ENCODE results near the gene TLL1.

The TLL1 gene

DNA sequence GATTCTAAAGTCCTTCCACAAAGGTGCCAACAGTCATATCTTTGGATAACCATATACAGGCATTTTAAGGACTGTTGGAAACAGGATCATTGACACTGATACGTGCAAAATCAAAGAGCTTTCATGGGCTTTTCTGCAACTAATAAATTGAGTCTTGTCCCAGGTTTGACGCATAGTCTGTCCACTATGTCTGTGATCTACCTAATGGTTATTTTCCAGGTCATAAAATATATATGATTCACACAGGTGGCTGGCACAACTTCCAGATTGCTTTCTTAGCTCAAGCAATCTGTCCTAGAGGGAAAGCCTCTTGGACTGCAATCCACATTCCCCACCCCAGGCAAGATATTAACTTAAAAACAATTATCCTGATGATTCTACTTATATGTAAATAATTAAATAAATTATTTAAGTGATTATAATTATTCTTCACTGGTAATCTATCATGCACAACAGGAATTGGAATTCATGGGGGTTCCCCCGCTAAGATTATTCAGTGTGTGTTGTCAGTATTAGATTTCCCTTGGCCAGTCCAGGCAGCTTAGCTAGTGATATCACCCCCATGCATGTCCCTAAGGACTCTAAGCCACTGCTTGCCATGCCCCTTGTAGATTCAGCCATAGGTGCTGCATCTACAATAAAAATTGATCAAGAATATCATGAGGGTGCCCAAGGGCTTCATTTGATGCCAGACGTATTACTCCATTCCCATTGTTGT lies 97.8 kb downstream of the TLL1 start:
- no peak overlapping the region for H3K27ac ChIP-seq (ENCODE audit: low read length)
- no peak for TF ChIP-seq EZH2phosphoT487 (IDR thresholded peaks at IDR 0.05; ENCODE audit: low read length)
- no peak for TF ChIP-seq EZH2 (optimal IDR thresholded peaks at IDR 0.05; ENCODE audit: low read depth, low read length)
- TF ChIP-seq, protein P1, sequence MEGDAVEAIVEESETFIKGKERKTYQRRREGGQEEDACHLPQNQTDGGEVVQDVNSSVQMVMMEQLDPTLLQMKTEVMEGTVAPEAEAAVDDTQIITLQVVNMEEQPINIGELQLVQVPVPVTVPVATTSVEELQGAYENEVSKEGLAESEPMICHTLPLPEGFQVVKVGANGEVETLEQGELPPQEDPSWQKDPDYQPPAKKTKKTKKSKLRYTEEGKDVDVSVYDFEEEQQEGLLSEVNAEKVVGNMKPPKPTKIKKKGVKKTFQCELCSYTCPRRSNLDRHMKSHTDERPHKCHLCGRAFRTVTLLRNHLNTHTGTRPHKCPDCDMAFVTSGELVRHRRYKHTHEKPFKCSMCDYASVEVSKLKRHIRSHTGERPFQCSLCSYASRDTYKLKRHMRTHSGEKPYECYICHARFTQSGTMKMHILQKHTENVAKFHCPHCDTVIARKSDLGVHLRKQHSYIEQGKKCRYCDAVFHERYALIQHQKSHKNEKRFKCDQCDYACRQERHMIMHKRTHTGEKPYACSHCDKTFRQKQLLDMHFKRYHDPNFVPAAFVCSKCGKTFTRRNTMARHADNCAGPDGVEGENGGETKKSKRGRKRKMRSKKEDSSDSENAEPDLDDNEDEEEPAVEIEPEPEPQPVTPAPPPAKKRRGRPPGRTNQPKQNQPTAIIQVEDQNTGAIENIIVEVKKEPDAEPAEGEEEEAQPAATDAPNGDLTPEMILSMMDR (IDR thresholded peaks at IDR 0.05; ENCODE audit: low read length), result no peak
- no peak for DNase-seq

DNA sequence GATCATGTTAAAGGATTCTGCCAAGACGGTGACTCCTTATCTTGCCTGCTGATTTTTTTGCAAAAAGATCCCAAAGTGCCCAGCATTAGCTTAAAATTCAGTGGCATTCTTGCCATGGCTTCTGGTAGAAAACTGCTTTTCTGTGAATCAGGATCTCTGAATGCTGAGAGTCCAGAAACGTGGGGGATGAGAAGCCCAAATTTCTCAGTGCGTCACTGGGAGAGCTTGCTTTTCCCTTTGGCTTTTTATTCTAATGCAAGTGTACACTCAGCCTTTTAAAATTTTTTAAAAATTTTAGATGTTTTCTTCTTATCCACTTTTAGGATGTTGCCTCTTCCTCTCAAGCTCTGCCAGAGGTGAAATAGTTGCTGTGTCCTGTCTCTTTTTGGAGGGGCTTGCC lies 98.4 kb downstream of the TLL1 start:
- H3K9ac ChIP-seq (ENCODE audit: low read length), result no peak overlapping the region
- H3K79me2 ChIP-seq (ENCODE audit: low read length), result no peaks in the 10 kb centered on the region
- H3K9me2 ChIP-seq (replicated peaks; ENCODE audit: insufficient read depth, low read length), result no peaks in the 10 kb centered on the region
- H2AFZ ChIP-seq (ENCODE audit: low read length), result no peak overlapping the region
- no peaks in the 10 kb centered on the region for H3K27me3 ChIP-seq (replicated peaks; ENCODE audit: insufficient read depth, low read length)
- H3K9me3 ChIP-seq (replicated peaks; ENCODE audit: insufficient read depth, low read length), result no peaks in the 10 kb centered on the region
- no peak for DNase-seq
- no peak overlapping the region for H3K4me2 ChIP-seq (ENCODE audit: low read depth, low read length)
- H3K36me3 ChIP-seq (replicated peaks; ENCODE audit: insufficient read depth, low read length), result no peaks in the 10 kb centered on the region
- H3K4me1 ChIP-seq (ENCODE audit: low read length), result no peaks in the 10 kb centered on the region
- no peaks in the 10 kb centered on the region for H3F3A ChIP-seq (ENCODE audit: insufficient read depth, low read length)
- no peaks in the 10 kb centered on the region for H4K20me1 ChIP-seq (ENCODE audit: insufficient read depth, low read length)
- TF ChIP-seq EZH2phosphoT487 (IDR thresholded peaks at IDR 0.05; ENCODE audit: low read length) (no peak), EZH2 (optimal IDR thresholded peaks at IDR 0.05; ENCODE audit: low read depth, low read length) (no peak)
- TF ChIP-seq, protein P1 (IDR thresholded peaks at IDR 0.05; ENCODE audit: low read length), result no peak
- no peak overlapping the region for H3K4me3 ChIP-seq (ENCODE audit: low read length)
- no peak overlapping the region for H3K27ac ChIP-seq (ENCODE audit: low read length)

More for the DNA sequence above, 97.8 kb downstream of the TLL1 start:
- Histone ChIP-seq H3K79me2 (ENCODE audit: low read length) (no peaks in the 10 kb centered on the region), H3K27me3 (replicated peaks; ENCODE audit: insufficient read depth, low read length) (no peaks in the 10 kb centered on the region), H3K4me3 (ENCODE audit: low read length) (no peak overlapping the region), H3K4me1 (ENCODE audit: low read length) (no peaks in the 10 kb centered on the region), H3K9ac (ENCODE audit: low read length) (no peak overlapping the region), H3F3A (ENCODE audit: insufficient read depth, low read length) (no peaks in the 10 kb centered on the region), H3K36me3 (replicated peaks; ENCODE audit: insufficient read depth, low read length) (no peaks in the 10 kb centered on the region), H3K4me2 (ENCODE audit: low read depth, low read length) (no peak overlapping the region), H3K9me3 (replicated peaks; ENCODE audit: insufficient read depth, low read length) (no peaks in the 10 kb centered on the region), H4K20me1 (ENCODE audit: insufficient read depth, low read length) (no peaks in the 10 kb centered on the region), H2AFZ (ENCODE audit: low read length) (no peak overlapping the region), H3K9me2 (replicated peaks; ENCODE audit: insufficient read depth, low read length) (no peaks in the 10 kb centered on the region)

DNA sequence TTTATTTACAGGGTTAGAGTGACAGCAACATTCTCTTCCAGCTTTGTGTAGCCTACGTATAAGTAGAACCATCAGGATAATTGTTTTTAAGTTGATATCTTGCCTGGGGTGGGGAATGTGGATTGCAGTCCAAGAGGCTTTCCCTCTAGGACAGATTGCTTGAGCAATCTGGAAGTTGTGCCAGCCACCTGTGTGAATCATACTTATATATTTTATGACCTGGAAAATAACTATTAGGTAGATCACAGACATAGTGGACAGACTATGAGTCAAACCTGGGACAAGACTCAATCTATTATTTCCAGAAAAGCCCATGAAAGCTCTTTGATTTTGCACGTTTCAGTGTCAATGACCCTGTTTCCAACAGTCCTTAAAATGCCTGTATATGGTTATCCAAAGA lies 98.9 kb downstream of the TLL1 start:
- H3K36me3 ChIP-seq (replicated peaks; ENCODE audit: insufficient read depth, low read length), result no peaks in the 10 kb centered on the region
- no peaks in the 10 kb centered on the region for H3K27me3 ChIP-seq (replicated peaks; ENCODE audit: insufficient read depth, low read length)
- no peaks in the 10 kb centered on the region for H3K79me2 ChIP-seq (ENCODE audit: low read length)
- no peak overlapping the region for H3K27ac ChIP-seq (ENCODE audit: low read length)
- H3K9me2 ChIP-seq (replicated peaks; ENCODE audit: insufficient read depth, low read length), result no peaks in the 10 kb centered on the region
- TF ChIP-seq EZH2phosphoT487 (IDR thresholded peaks at IDR 0.05; ENCODE audit: low read length) (no peak), EZH2 (optimal IDR thresholded peaks at IDR 0.05; ENCODE audit: low read depth, low read length) (no peak)
- TF ChIP-seq, protein P1 (IDR thresholded peaks at IDR 0.05; ENCODE audit: low read length), result no peak
- no peaks in the 10 kb centered on the region for H3F3A ChIP-seq (ENCODE audit: insufficient read depth, low read length)
- no peaks in the 10 kb centered on the region for H4K20me1 ChIP-seq (ENCODE audit: insufficient read depth, low read length)
- no peak for DNase-seq
- no peak overlapping the region for H3K4me2 ChIP-seq (ENCODE audit: low read depth, low read length)
- no peaks in the 10 kb centered on the region for H3K4me1 ChIP-seq (ENCODE audit: low read length)
- H3K4me3 ChIP-seq (ENCODE audit: low read length), result no peak overlapping the region
- H2AFZ ChIP-seq (ENCODE audit: low read length), result no peak overlapping the region
- H3K9me3 ChIP-seq (replicated peaks; ENCODE audit: insufficient read depth, low read length), result no peaks in the 10 kb centered on the region
- H3K9ac ChIP-seq (ENCODE audit: low read length), result no peak overlapping the region

All from MM.1S (cell line).